Right ventricle myocardium inferior (tissue), 1 donor: ENCODE data around the gene MAGIX. TPM values are rescaled to one million over a fixed set of nuclear protein-coding genes. Genes with fewer than 3 reads are reported as not detected.
"Not testable (repeated sequence)": the region's sequence is repeated elsewhere in the genome, so short reads cannot be mapped to it uniquely, and the experiment has no call there.

Experiments used
- ATAC-seq: fragments of 200-7000 bp; cut with Tn5 transposase; one replicate; pipeline ENCODE4 v1.9.1; 2020; ENCODE audit warnings: mild to moderate bottlenecking, moderate library complexity
- DNase-seq: peaks from one replicate; pipeline ENCODE4 v3.0.0; 2021; ENCODE audit errors: missing footprints
- intact Hi-C: fragments of 100-400 bp; cut with DNase I; formaldehyde crosslinking; loops from one replicate; pipeline ENCODE4 v1.11.0; 2022
- total RNA-seq: library from RNA; stranded (reverse); fragmentation: NEBNext Ultra II Directional; extraction: Animal tissue kit (Norgen Biotek cat#: 25700); gene quantifications from one replicate; pipeline ENCODE4 v1.2.1, GENCODE V29; 2021
- donor health status: DM: no; HTN: yes; CAD: no; lungs with severe emphysema.

MAGIX gene
- total RNA-seq, 1 donor from 2014 or later = 4.3 TPM

DNA sequence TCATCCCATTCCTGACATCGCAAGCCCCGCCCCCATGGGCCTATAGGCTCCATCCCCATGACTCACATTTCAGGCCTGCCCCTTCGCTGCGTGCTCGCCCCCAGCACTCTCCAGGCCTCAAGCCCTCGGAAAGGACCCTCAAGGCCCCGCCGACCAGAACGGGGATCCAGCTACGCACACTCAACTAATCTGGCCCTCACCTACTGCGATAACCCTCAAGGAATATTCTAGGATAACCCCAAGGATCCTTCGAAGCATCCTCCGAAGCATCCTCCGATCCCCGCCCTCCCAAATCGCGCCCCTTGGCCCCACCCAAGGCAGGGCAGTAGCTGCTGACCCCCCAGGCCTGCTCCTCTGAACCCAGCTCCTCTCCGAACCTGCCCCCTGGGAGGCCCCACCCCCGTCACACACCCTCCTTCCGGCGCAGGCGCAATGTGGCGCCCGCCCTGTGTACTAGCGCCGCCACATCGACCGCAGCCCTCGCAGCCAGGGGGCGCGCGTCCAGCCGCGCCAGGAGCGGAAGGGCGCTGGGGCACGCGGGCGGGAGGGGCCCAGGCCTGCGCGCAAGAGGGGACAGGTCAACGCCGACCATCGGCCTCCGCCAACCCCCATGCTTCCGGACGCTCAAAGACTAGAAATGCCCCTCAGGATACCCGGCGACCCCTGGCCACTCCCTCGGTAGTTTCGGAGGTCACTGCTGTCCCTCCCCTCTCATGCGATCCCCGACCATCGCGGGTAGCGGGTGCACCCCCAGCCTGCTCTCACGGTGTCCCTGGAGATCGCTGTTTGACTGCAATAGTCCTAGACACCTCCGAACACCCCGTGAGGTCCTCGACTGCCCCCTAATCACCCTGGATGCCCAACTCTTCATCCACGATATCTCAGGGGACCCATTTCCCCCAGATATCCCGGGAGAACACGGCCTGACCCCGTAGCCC, 6.4 kb upstream of the MAGIX start:
- peak; percentile 95 for DNase-seq
- intact Hi-C loops = loop anchor here (2.0 kb wide), 1 partner anchor 33 kb away; the partner anchor contains the start of gene GPKOW
- ATAC-seq = peak; percentile 96

DNA sequence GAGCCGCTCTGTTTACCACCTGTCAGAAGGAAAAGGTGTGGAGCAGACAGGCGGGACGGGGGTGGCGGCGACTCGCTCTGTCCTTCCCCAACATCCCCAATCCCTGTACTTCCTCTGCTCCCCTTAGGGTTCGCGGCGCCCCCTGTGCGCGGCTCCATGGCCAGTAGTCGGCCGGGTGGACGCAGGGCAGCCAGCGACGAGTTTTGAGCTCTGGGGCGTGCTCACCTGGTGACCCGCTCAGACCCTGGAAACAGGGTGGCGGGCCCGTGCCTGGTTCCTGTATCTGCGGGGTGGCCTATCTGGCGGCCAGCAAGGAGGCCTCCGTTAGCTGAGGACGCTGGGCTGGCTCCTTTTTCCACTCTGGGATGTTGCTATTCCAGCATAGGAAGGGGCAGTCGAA, 5.4 kb upstream of the MAGIX start:
- ATAC-seq (no peak), DNase-seq (no peak)
- intact Hi-C loops = no loop called here

DNA sequence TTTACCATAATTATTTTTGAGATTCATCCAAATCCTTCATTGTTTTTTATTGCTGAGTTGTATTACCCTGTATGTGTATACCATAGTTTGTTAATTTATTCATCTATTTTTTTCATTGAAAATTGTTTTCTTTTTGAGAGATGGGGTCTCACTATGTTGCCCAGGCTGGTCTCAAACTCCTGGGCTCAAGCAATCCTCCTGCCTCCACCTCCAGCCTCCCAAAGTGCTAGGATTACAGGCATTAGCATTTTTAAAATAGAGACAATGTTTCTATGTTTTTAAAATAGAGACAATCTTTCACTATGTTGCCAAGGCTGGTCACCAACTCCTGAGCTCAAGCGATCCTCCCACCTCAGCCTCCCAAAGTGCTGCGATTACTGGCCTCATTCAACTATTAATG, 1.6 kb upstream of the MAGIX start:
- DNase-seq (no peak), ATAC-seq (no peak)
- intact Hi-C loops = no loop called here

DNA sequence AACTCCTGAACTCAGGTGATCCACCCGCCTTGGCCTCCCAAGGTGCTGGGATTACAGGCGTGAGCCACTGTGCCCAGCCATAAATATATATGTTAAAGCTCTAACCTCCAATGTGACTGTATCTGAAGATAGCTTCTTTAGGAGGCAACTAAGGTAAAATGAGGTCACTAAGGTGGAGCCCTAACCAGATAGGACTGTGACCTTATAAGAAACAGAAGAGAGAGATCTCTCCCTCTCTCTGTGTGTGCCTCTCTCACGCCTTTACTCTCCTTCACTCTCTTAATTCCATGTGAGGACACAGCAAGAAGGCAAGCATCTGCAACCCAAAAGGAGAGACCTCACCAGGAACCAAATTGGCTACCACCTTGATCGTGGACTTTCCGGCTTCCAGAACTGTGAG, 926 bp upstream of the MAGIX start:
- DNase-seq = no peak
- ATAC-seq = no peak
- intact Hi-C loops = loop anchor here (2.0 kb wide), 1 partner anchor 73 kb away; the partner anchor contains the start of gene CCDC22

- peak; percentile 95 for DNase-seq
- ATAC-seq = peak; percentile 72
- intact Hi-C loops = loop anchor here (2.0 kb wide), 1 partner anchor 71 kb away; the partner anchor contains the start of gene CCDC22
These were observed 1.2 kb downstream of the MAGIX start for GRCh38 chrX:49163555-49164419.

DNA sequence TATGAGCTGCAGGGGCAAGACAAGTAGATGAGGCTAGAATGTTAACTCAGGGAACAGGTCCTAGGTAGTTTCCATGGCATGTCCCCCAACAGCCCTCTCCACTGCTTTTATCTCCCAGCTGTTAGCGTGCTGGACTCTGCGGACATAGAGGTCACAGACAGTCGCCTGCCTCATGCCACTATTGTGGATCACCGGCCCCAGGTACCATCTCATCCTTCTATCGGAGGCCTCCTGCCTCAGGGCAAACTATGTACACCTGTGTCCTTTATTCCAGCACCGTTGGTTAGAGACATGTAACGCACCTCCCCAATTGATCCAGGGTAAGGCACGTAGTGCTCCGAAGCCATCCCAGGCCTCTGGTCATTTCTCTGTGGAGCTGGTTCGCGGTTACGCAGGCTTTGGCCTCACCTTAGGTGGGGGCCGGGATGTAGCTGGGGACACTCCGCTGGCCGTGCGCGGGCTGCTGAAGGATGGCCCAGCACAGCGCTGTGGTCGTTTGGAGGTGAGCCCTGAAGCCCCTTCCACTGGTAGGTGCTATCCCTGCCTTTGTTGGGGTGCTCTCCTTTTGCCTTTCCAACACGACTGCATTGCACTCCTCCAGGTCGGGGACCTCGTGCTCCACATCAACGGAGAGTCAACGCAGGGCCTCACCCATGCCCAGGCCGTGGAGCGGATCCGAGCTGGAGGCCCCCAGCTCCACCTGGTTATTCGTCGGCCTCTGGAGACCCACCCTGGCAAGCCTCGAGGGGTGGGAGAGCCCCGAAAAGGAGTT, 2.2 kb downstream of the MAGIX start:
- ATAC-seq = no peak
- intact Hi-C loops = no loop called here
- DNase-seq = no peak

- peak; percentile 87 for DNase-seq
- intact Hi-C loops = loop anchor here (2.0 kb wide), 1 partner anchor 19 kb away; no protein-coding TSS in a partner anchor
These were observed 3.6 kb downstream of the MAGIX start for GRCh38 chrX:49165901-49166881.

GRCh38 chrX:49166914-49167739, 4.6 kb downstream of the MAGIX start:
- intact Hi-C loops = loop anchor here (2.0 kb wide), 1 partner anchor 18 kb away; no protein-coding TSS in a partner anchor
- peak; percentile 85 for DNase-seq
- peak; percentile 68 for ATAC-seq

More at GRCh38 chrX:49165901-49166881, 3.6 kb downstream of the MAGIX start:
- ATAC-seq = peak; percentile 43

DNA sequence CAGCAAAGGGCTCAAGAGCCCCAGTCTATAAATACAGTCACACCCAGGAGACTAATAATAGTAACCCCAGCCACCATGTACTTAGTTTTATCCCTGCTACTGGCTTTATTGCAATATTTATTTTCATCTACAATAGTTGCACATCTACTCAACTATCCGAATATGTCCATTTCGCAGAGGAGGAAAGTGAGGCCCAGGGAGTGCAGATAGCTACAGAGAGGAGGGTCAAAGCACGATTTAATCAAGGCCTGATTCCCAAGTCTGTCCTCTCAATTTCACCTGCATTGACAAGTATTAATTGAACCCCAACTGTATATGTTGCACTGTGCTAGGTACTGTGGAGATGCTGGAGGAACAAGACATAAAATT, 5.2 kb downstream of the MAGIX start:
- no peak for DNase-seq
- intact Hi-C loops = loop anchor here (2.0 kb wide), 1 partner anchor 17 kb away; no protein-coding TSS in a partner anchor
- ATAC-seq = no peak

DNA sequence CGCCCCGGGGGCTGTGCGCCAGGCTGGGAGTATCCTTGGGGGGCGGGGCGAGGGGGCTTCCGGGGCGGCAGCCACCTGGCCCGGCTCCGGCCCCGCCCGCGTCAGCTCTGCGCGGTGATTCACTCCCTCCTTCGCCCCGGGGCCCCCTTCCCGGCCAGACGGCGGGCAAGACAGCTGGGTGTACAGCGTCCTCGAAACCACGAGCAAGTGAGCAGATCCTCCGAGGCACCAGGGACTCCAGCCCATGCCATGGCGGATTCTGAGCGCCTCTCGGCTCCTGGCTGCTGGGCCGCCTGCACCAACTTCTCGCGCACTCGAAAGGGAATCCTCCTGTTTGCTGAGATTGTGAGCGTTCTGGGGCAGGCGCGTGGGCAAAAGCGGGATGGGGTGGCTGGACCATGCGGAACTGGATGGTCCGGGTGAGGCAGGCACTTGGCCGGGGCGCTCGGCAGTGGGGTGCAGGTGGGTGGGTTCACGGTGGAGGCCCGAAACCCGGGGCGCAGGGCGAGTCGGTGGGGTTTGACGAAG, 9.3 kb downstream of the MAGIX start, which contains the start of gene PLP2:
Gene PLP2 (plus strand): TSS at position 147 of the 528 bp plus-strand sequence. CDS start 103 bp downstream, at position 250.
- intact Hi-C loops = no loop called here
- peak; percentile 18 for ATAC-seq

GRCh38 chrX:49172280-49172780, 9.8 kb downstream of the MAGIX start:
- ATAC-seq (peak; percentile 78), DNase-seq (peak; percentile 86)
- intact Hi-C loops = no loop called here

More for the DNA sequence above, 9.3 kb downstream of the MAGIX start, which contains the start of gene PLP2:
- peak; percentile 68 for DNase-seq

- ATAC-seq, intact Hi-C loops: not testable (repeated sequence)
These were observed 11.0 kb downstream of the MAGIX start for GRCh38 chrX:49173544-49173943.

GRCh38 chrX:49174723-49175122, 12.2 kb downstream of the MAGIX start:
- no peak for ATAC-seq
- intact Hi-C loops = no loop called here
- DNase-seq = no peak

More at GRCh38 chrX:49173544-49173943, 11.0 kb downstream of the MAGIX start:
- DNase-seq = not testable (repeated sequence)

DNA sequence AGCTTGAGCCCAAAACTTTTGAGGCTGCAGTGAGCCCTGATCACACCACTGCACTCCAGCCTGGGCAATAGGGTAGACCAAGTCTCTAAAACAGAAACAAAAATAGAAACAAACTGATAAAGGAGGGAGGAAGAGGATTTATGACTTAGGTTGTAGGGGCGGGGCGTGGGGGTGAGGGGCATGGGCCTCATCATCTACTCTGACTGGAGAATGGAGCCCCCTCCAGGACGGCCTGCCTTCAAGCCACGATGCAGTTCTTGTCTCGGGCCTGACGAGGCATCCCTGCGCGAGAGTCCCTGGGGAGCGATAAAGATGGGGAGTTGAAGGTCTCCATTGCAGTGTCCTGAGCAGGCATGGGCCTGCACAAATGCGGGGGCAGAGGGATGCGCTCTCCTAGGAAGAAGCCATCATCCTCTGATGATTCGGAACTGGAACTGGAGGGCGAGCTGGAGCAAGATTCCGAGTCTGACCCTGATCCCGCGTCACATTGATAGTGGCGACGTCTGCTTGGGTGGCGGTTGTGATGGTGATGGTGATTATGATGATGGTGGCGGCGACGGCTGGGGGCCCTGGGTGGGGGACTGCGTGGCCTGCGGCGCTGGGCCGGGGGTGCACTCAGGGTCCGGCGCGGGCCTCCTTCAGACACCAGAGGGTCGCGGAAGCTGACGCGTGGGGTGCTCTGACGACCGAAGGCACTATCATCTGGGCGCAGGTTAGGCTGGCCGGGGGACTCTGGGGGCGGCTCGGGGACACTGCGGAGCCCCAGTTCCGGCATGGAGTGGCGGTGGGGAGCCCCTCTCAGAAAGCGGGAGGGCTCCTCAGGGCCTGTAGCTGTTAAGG, 13.1 kb downstream of the MAGIX start:
- intact Hi-C loops = no loop called here
- no peak for ATAC-seq
- DNase-seq = no peak
